Thymus (tissue), 11 donors: ENCODE measurements around the gene DDC. TPM values are rescaled to one million over a fixed set of nuclear protein-coding genes. Genes with fewer than 3 reads are reported as not detected.
A peak's percentile ranks its signal among the peaks of the same experiment; 100 is the strongest.

Experiments used
- DNase-seq, 9 donors: peaks; one replicate each; pipeline ENCODE4 v3.0.0-alpha.2; 2013; ENCODE audit warnings: low spot score in 9 of 9, low read depth in 6 of 9, missing footprints in 1 of 9
- H3K27ac ChIP-seq, 2 donors: one replicate each; pipeline ENCODE4 v1.5.1; 2013; ENCODE audit warnings: control low read depth in 1 of 2, low read depth in 1 of 2, low read length in 1 of 2, mild to moderate bottlenecking in 1 of 2, moderate library complexity in 1 of 2
- H3K27me3 ChIP-seq, 2 donors: one replicate each; pipeline ENCODE4 v1.5.1; 2013; ENCODE audit warnings: low read length in 1 of 2; ENCODE audit not compliant: control insufficient read depth in 2 of 2, insufficient read depth in 1 of 2
- H3K36me3 ChIP-seq, 2 donors: one replicate each; pipeline ENCODE4 v1.5.1; 2013; ENCODE audit warnings: low read length in 1 of 2, mild to moderate bottlenecking in 1 of 2, moderate library complexity in 1 of 2; ENCODE audit not compliant: control insufficient read depth in 2 of 2, insufficient read depth in 2 of 2
- H3K4me1 ChIP-seq, 2 donors: one replicate each; pipeline ENCODE4 v1.5.1; 2013; ENCODE audit warnings: low read length in 2 of 2; ENCODE audit not compliant: control insufficient read depth in 2 of 2, insufficient read depth in 2 of 2
- H3K4me3 ChIP-seq, 2 donors: one replicate each; pipeline ENCODE4 v1.5.1; 2013; ENCODE audit warnings: low read length in 2 of 2, control low read depth in 1 of 2, mild to moderate bottlenecking in 1 of 2
- H3K9me3 ChIP-seq, 2 donors: one replicate each; pipeline ENCODE4 v1.5.1; 2013; ENCODE audit warnings: low read length in 1 of 2, mild to moderate bottlenecking in 1 of 2; ENCODE audit not compliant: control insufficient read depth in 2 of 2, insufficient read depth in 1 of 2
- WGBS: extraction: QIAGEN DNeasy Blood & Tissue Kit; methylation state at CpG from one replicate; pipeline ENCODE4 v1.1.7; 2013; 5-methylcytosine and 5-hydroxymethylcytosine counted together
- polyA plus RNA-seq: library from polyadenylated mRNA; stranded (reverse); fragments of 200-250 nt; gene quantifications from one replicate; pipeline ENCODE4 v1.2.3, GENCODE V29; 2013
- total RNA-seq: library from RNA; stranded (reverse); fragments of 120-200 nt; gene quantifications from one replicate; pipeline ENCODE4 v1.2.4, GENCODE V29; 2013
- donor health status: healthy.

DDC gene
- total and polyA plus RNA-seq, 2 donors = 0.23 to 0.33 TPM

GRCh38 chr7:50426280-50427045 is 138.7 kb downstream of the DDC start:
- Histone ChIP-seq H3K27ac (no peak overlapping the region), H3K4me3 (no peak overlapping the region), H3K4me1 (peaks cover 9 to 10% of the 10 kb centered on the region in 2 donors), H3K36me3 (no peaks in the 10 kb centered on the region), H3K27me3 (no peaks in the 10 kb centered on the region), H3K9me3 (peaks cover 0 to 5% of the 10 kb centered on the region in 2 donors)
- WGBS = 97% methylated on average over 5 of the region's 5 CpGs
- no peak for DNase-seq

- Histone ChIP-seq H3K9me3 (peaks cover 0 to 5% of the 10 kb centered on the region in 2 donors), H3K27me3 (no peaks in the 10 kb centered on the region), H3K4me1 (peaks cover 9 to 10% of the 10 kb centered on the region in 2 donors), H3K36me3 (no peaks in the 10 kb centered on the region), H3K4me3 (no peak overlapping the region), H3K27ac (peak overlapping the region in 1 of 2 donors; percentile 83)
- peak in 3 of 9 donors; percentile 44 to 73 (median 71) for DNase-seq
- WGBS = 74% methylated on average over 6 of the region's 6 CpGs
Observed at GRCh38 chr7:50425318-50425717, 139.9 kb downstream of the DDC start.

GRCh38 chr7:50423860-50424259 is 141.3 kb downstream of the DDC start:
- H3K4me3 ChIP-seq = no peak overlapping the region
- H3K4me1 ChIP-seq = peaks cover 9 to 10% of the 10 kb centered on the region in 2 donors
- WGBS = 85% methylated on average over 4 of the region's 4 CpGs
- H3K36me3 ChIP-seq = no peaks in the 10 kb centered on the region
- no peak overlapping the region for H3K27ac ChIP-seq
- DNase-seq = no peak
- H3K27me3 ChIP-seq = no peaks in the 10 kb centered on the region
- peaks cover 0 to 5% of the 10 kb centered on the region in 2 donors for H3K9me3 ChIP-seq

- Histone ChIP-seq H3K9me3 (peaks cover 0 to 5% of the 10 kb centered on the region in 2 donors), H3K27ac (no peak overlapping the region), H3K4me1 (peaks cover 9 to 20% of the 10 kb centered on the region in 2 donors), H3K36me3 (no peaks in the 10 kb centered on the region), H3K27me3 (no peaks in the 10 kb centered on the region), H3K4me3 (no peak overlapping the region)
- WGBS = 98% methylated on average over 6 of the region's 6 CpGs
- no peak for DNase-seq
Observed at GRCh38 chr7:50422858-50423257, 142.3 kb downstream of the DDC start.

GRCh38 chr7:50421043-50421442 is 144.2 kb downstream of the DDC start:
- H3K4me3 ChIP-seq = no peak overlapping the region
- peaks cover 23 to 36% of the 10 kb centered on the region in 2 donors for H3K4me1 ChIP-seq
- H3K27me3 ChIP-seq = no peaks in the 10 kb centered on the region
- H3K36me3 ChIP-seq = no peaks in the 10 kb centered on the region
- H3K27ac ChIP-seq = no peak overlapping the region
- DNase-seq = no peak
- H3K9me3 ChIP-seq = no peaks in the 10 kb centered on the region
- whole genome bisulfite sequencing = 76% methylated on average over 3 of the region's 3 CpGs

GRCh38 chr7:50418526-50419290 is 146.5 kb downstream of the DDC start:
- no peak for DNase-seq
- H3K9me3 ChIP-seq = no peaks in the 10 kb centered on the region
- H3K4me3 ChIP-seq = no peak overlapping the region
- H3K36me3 ChIP-seq = no peaks in the 10 kb centered on the region
- peak overlapping the region in 1 of 2 donors; percentile 78 for H3K27ac ChIP-seq
- no peaks in the 10 kb centered on the region for H3K27me3 ChIP-seq
- H3K4me1 ChIP-seq = peaks cover 21 to 37% of the 10 kb centered on the region in 2 donors
- 92% methylated on average over 14 of the region's 14 CpGs for WGBS

GRCh38 chr7:50418086-50418515 is 147.1 kb downstream of the DDC start:
- H3K27ac ChIP-seq = peak overlapping the region in 1 of 2 donors; percentile 78
- peak; percentile 39 to 87 (median 69) for DNase-seq

GRCh38 chr7:50416527-50417182 is 148.6 kb downstream of the DDC start:
- Histone ChIP-seq H3K9me3 (no peaks in the 10 kb centered on the region), H3K36me3 (no peaks in the 10 kb centered on the region), H3K4me1 (peaks cover 21 to 46% of the 10 kb centered on the region in 2 donors), H3K27ac (peak overlapping the region; percentile 6 to 76), H3K27me3 (no peaks in the 10 kb centered on the region), H3K4me3 (no peak overlapping the region)
- DNase-seq = peak in 1 of 9 donors; percentile 60
- WGBS = 43% methylated on average over 7 of the region's 7 CpGs

More at GRCh38 chr7:50418086-50418515, 147.1 kb downstream of the DDC start:
- Histone ChIP-seq H3K4me3 (no peak overlapping the region), H3K4me1 (peaks cover 21 to 43% of the 10 kb centered on the region in 2 donors), H3K36me3 (no peaks in the 10 kb centered on the region), H3K9me3 (no peaks in the 10 kb centered on the region), H3K27me3 (no peaks in the 10 kb centered on the region)
- 7% methylated on average over 4 of the region's 4 CpGs for WGBS
